Endothelial cell of umbilical vein (primary cell): ENCODE data around the gene OCA2. TPM values are rescaled to one million over a fixed set of nuclear protein-coding genes. Genes with fewer than 3 reads are reported as not detected.

Experiments
- BruUV-seq: library from RNA; stranded (reverse); fragments of 400-500 nt; replicated peaks from 2 replicates; lab custom pipeline; 2021; lab: Mats Ljungman, UMichigan
- CTCF ChIA-PET: fragments of 300-600, 350-600 bp; sonication (Branson Sonifier 250); formaldehyde crosslinking; loops from one replicate; lab custom pipeline; 2021; ENCODE audit warnings: antibody characterized with exemption, inconsistent platforms; lab: Charles Lee
- POLR2A ChIA-PET: fragments of 300-600, 350-600 bp; sonication (Branson Sonifier 250); formaldehyde crosslinking; loops from one replicate; lab custom pipeline; 2021; ENCODE audit warnings: antibody characterized with exemption, inconsistent platforms; lab: Charles Lee
- DNase-seq: peaks from one replicate; pipeline ENCODE4 v3.0.0-alpha.2; 2011; ENCODE audit warnings: low read depth, low spot score
- FAIRE-seq: peaks from 2 replicates; lab custom pipeline; 2011; peaks lifted over from hg19 to GRCh38; lab: Jason Lieb, UNC
- H2AFZ ChIP-seq: 2 replicates; pipeline ENCODE4 v1.6.0; 2012; ENCODE audit warnings: low read depth, low read length, control low read depth, inconsistent platforms
- H3K27ac ChIP-seq: 2 replicates; pipeline ENCODE4 v1.5.1; 2011; ENCODE audit warnings: low read depth, mild to moderate bottlenecking, control low read depth, low read length, moderate library complexity; ENCODE audit not compliant: insufficient read depth
- H3K27me3 ChIP-seq, 2 experiments: 2 replicates each; pipeline versions ENCODE4 v1.6.0 to v1.6.1; 2011; ENCODE audit warnings: low read length in 2 of 2, mixed read lengths in 1 of 2; ENCODE audit not compliant: control insufficient read depth in 2 of 2, insufficient read depth in 2 of 2
- H3K36me3 ChIP-seq, 2 experiments: 2 replicates in 1 of 2; 3 replicates in 1 of 2; pipeline ENCODE4 v1.5.1; 2011; ENCODE audit warnings: low read length in 2 of 2, mild to moderate bottlenecking in 1 of 2, moderate library complexity in 1 of 2; ENCODE audit not compliant: control insufficient read depth in 2 of 2, insufficient read depth in 2 of 2; ENCODE audit errors: extremely low read depth in 1 of 2
- H3K4me1 ChIP-seq: 3 replicates; pipeline ENCODE4 v1.5.1; 2011; ENCODE audit warnings: mild to moderate bottlenecking, low read length; ENCODE audit not compliant: control insufficient read depth, insufficient read depth; ENCODE audit errors: extremely low read depth
- H3K4me2 ChIP-seq: 2 replicates; pipeline ENCODE4 v1.6.1; 2011; ENCODE audit warnings: low read length, control low read depth, mixed read lengths; ENCODE audit not compliant: insufficient read depth
- H3K4me3 ChIP-seq, 3 experiments: fragments of 200-600 bp in 1 of 3; sonication (generic), shearing (Covaris generic) in 1 of 3; replicated peaks in 1 of 3; 2 replicates each; pipeline ENCODE4 v1.5.1; 2011 to 2016; ENCODE audit warnings: control low read depth in 3 of 3, low read length in 3 of 3, mild to moderate bottlenecking in 2 of 3, inconsistent platforms in 1 of 3, low read depth in 1 of 3, moderate library complexity in 1 of 3; ENCODE audit not compliant: insufficient read depth in 1 of 3
- H3K79me2 ChIP-seq: 2 replicates; pipeline ENCODE4 v1.6.0; 2012; ENCODE audit warnings: low read length, inconsistent platforms; ENCODE audit not compliant: control insufficient read depth, insufficient read depth
- H3K9ac ChIP-seq: replicated peaks from 2 replicates; pipeline ENCODE3; 2011; ENCODE audit warnings: low read length, control low read depth; ENCODE audit not compliant: insufficient read depth; ENCODE audit errors: extremely low read depth
- H3K9me1 ChIP-seq: replicated peaks from 3 replicates; pipeline ENCODE4 v1.6.0; 2011; ENCODE audit warnings: mild to moderate bottlenecking, low read length; ENCODE audit not compliant: control insufficient read depth, insufficient read depth; ENCODE audit errors: extremely low read depth
- H3K9me3 ChIP-seq: replicated peaks from 2 replicates; pipeline ENCODE4 v1.5.1; 2012; ENCODE audit warnings: low read length, inconsistent platforms; ENCODE audit not compliant: control insufficient read depth, insufficient read depth
- H4K20me1 ChIP-seq: replicated peaks from 2 replicates; pipeline ENCODE3; 2011; ENCODE audit warnings: mild to moderate bottlenecking, low read length; ENCODE audit not compliant: control insufficient read depth, insufficient read depth; ENCODE audit errors: extremely low read depth
- CTCF ChIP-seq, 2 donors: IDR thresholded peaks; 1 replicate in 1 of 2; 2 replicates in 1 of 2; pipeline ENCODE4 v1.5.1; 2011; ENCODE audit warnings: low read length in 2 of 2, mild to moderate bottlenecking in 2 of 2, moderate library complexity in 2 of 2, control low read depth in 1 of 2, inconsistent platforms in 1 of 2, low read depth in 1 of 2; ENCODE audit not compliant: insufficient read depth in 1 of 2; ENCODE audit errors: extremely low read depth in 1 of 2
- EZH2 ChIP-seq: IDR thresholded peaks from 2 replicates; pipeline ENCODE4 v1.6.1; 2012; ENCODE audit warnings: borderline replicate concordance, low read depth, mild to moderate bottlenecking, moderate library complexity, low read length, inconsistent platforms; ENCODE audit not compliant: severe bottlenecking
- FOS ChIP-seq: IDR thresholded peaks from 2 replicates; pipeline ENCODE4 v1.6.1; 2011; ENCODE audit warnings: mild to moderate bottlenecking, low read length, moderate library complexity, borderline replicate concordance; ENCODE audit not compliant: insufficient read depth
- GATA2 ChIP-seq: IDR thresholded peaks from 2 replicates; pipeline ENCODE4 v1.7.0; 2011; ENCODE audit warnings: low read depth, mild to moderate bottlenecking, moderate library complexity, mixed read lengths, low read length; ENCODE audit not compliant: insufficient read length, insufficient read depth
- JUN ChIP-seq: IDR thresholded peaks from 2 replicates; pipeline ENCODE4 v1.6.1; 2011; ENCODE audit warnings: borderline replicate concordance, low read depth; ENCODE audit not compliant: insufficient read length, insufficient read depth
- MAX ChIP-seq: IDR thresholded peaks from 2 replicates; pipeline ENCODE4 v1.6.1; 2011; ENCODE audit not compliant: insufficient read depth, insufficient read length
- MYC ChIP-seq: IDR thresholded peaks from one replicate; pipeline ENCODE4 v1.6.1; 2011; ENCODE audit warnings: mild to moderate bottlenecking, low read depth, low read length
- POLR2A ChIP-seq: IDR thresholded peaks from 2 replicates; pipeline ENCODE4 v1.6.1; 2012; ENCODE audit warnings: low read depth, mild to moderate bottlenecking, control low read depth, low read length
- POLR2AphosphoS5 ChIP-seq: IDR thresholded peaks from 2 replicates; pipeline ENCODE4 v1.6.1; 2012; ENCODE audit warnings: low read depth, mild to moderate bottlenecking, control low read depth, low read length, moderate library complexity; ENCODE audit not compliant: insufficient read depth
- dilution Hi-C: fragments of 300-500 bp; cut with MboI; formaldehyde crosslinking; loops from one replicate; pipeline ENCODE4 v1.15.0; 2019; ENCODE audit warnings: low sequenced_read_pairs; ENCODE audit not compliant: extremely low pct_ligation_motif_present
- intact Hi-C: fragments of 100-400 bp; cut with micrococcal nuclease; formaldehyde crosslinking; loops from one replicate; pipeline ENCODE4 v1.10.0; 2022
- polyA plus RNA-seq, 4 experiments: library from polyadenylated mRNA; depleted of rRNA in 3 of 4; stranded (reverse) in 3 of 4; unstranded in 1 of 4; fragments of >200 nt; gene quantifications; 2 replicates each; pipeline versions ENCODE4 v1.2.1 to v1.2.3, GENCODE V29; 2011 to 2012; ENCODE audit warnings: missing spikeins in 1 of 4
- total RNA-seq: library from RNA; stranded (reverse); gene quantifications from 2 replicates; pipeline ENCODE4 v1.2.3, GENCODE V29; 2021

The OCA2 gene
- total and polyA plus RNA-seq, 2 donors (not counting 3 experiments of a cell fraction or from before 2014, with no cell fraction given) = not detected

- Histone ChIP-seq H3K9me1 (no peaks in the 10 kb centered on the region), H4K20me1 (no peaks in the 10 kb centered on the region), H3K36me3 (no peaks in the 10 kb centered on the region), H3K9ac (no peak overlapping the region), H3K4me1 (no peaks in the 10 kb centered on the region), H3K27ac (no peak overlapping the region), H2AFZ (no peak overlapping the region), H3K9me3 (peaks cover 10% of the 10 kb centered on the region), H3K4me2 (no peak overlapping the region), H3K4me3 (no peak overlapping the region), H3K79me2 (no peaks in the 10 kb centered on the region), H3K27me3 (no peaks in the 10 kb centered on the region)
- FAIRE-seq = no peak
- BruUV-seq = no TSS peak
- POLR2A ChIA-PET = no interaction called here
- intact Hi-C loops = no loop called here
- TF ChIP-seq GATA2 (no peak), EZH2 (no peak), MYC (no peak), FOS (no peak), POLR2AphosphoS5 (no peak), CTCF (IDR thresholded peaks at IDR 0.05; ENCODE audit: extremely low read depth in 1 of 2, insufficient read depth in 1 of 2, low read depth in 1 of 2, low read length in 2 of 2) (no peak), MAX (no peak), POLR2A (no peak), JUN (no peak)
- DNase-seq = no peak
- CTCF ChIA-PET = no interaction called here
- dilution Hi-C loops = no loop called here
These were observed 364.2 kb downstream of the OCA2 start for GRCh38 chr15:27734785-27735495.
